Activated CD4-positive, alpha-beta T cell treated with anti-CD3 and anti-CD28 coated beads, Interleukin-2, amount 10 ng/mL, durations not matched to agents 7 days and 5 days (primary cell): Measurements from ENCODE around the gene BCL2. TPM values are rescaled to one million over a fixed set of nuclear protein-coding genes. Genes with fewer than 3 reads are reported as not detected.
A peak's percentile ranks its signal among the peaks of the same experiment; 100 is the strongest.
"Not testable (repeated sequence)": the region's sequence is repeated elsewhere in the genome, so short reads cannot be mapped to it uniquely, and the experiment has no call there.

Source experiments
- CTCF ChIA-PET: fragments of 350-600 bp; sonication (Branson Sonifier 250); formaldehyde crosslinking; loops from one replicate; lab custom pipeline; 2021; ENCODE audit warnings: antibody characterized with exemption; lab: Charles Lee
- POLR2A ChIA-PET: fragments of 350-600 bp; sonication (Branson Sonifier 250); formaldehyde crosslinking; loops from one replicate; lab custom pipeline; 2021; ENCODE audit warnings: antibody characterized with exemption; lab: Charles Lee
- DNase-seq: peaks from one replicate; pipeline ENCODE4 v3.0.0-alpha.2; 2020
- H3K27ac Mint-ChIP-seq: one replicate; pipeline ENCODE4 v1.8.0; 2021; ENCODE audit warnings: mild to moderate bottlenecking, moderate library complexity, mixed read lengths
- H3K27me3 Mint-ChIP-seq: one replicate; pipeline ENCODE4 v1.8.0; 2021; ENCODE audit warnings: mixed read lengths
- H3K36me3 Mint-ChIP-seq: one replicate; pipeline ENCODE4 v1.8.0; 2021; ENCODE audit warnings: low read depth, mixed read lengths
- H3K4me1 Mint-ChIP-seq: one replicate; pipeline ENCODE4 v1.8.0; 2021; ENCODE audit warnings: mixed read lengths
- H3K4me3 Mint-ChIP-seq: one replicate; pipeline ENCODE4 v1.8.0; 2021; ENCODE audit warnings: mild to moderate bottlenecking, moderate library complexity, mixed read lengths
- H3K9me3 Mint-ChIP-seq: one replicate; pipeline ENCODE4 v1.8.0; 2021; ENCODE audit warnings: mixed read lengths
- total RNA-seq, 2 experiments: library from RNA; stranded (reverse); gene quantifications; one replicate each; pipeline ENCODE4 v1.2.3, GENCODE V29; 2021

The BCL2 gene
- total RNA-seq, 2 experiments from 2014 or later = 113 to 119 TPM

- no peaks in the 10 kb centered on the region for H3K27me3 Mint-ChIP-seq
Measured at GRCh38 chr18:63240531-63241316, 78.8 kb downstream of the BCL2 start.

GRCh38 chr18:63238693-63239075, 80.9 kb downstream of the BCL2 start:
- peaks cover 84% of the 10 kb centered on the region for H3K36me3 Mint-ChIP-seq
- ChIA-PET CTCF (no interaction called here), POLR2A (no interaction called here)
- no peak for DNase-seq
- peaks cover 66% of the 10 kb centered on the region for H3K4me1 Mint-ChIP-seq
- peaks cover 19% of the 10 kb centered on the region for H3K9me3 Mint-ChIP-seq
- no peak overlapping the region for H3K27ac Mint-ChIP-seq
- no peak overlapping the region for H3K4me3 Mint-ChIP-seq
- no peaks in the 10 kb centered on the region for H3K27me3 Mint-ChIP-seq

More at GRCh38 chr18:63240531-63241316, 78.8 kb downstream of the BCL2 start:
- CTCF ChIA-PET = interaction anchor here (0.9 kb wide), 1 partner anchor 140 kb away, joined by 3 read pairs; no protein-coding TSS in a partner anchor
- Mint-ChIP-seq H3K9me3 (peaks cover 14% of the 10 kb centered on the region), H3K36me3 (peaks cover 88% of the 10 kb centered on the region), H3K27ac (no peak overlapping the region), H3K4me3 (no peak overlapping the region), H3K4me1 (peaks cover 55% of the 10 kb centered on the region)
- POLR2A ChIA-PET = no interaction called here
- DNase-seq = no peak

- H3K4me3 Mint-ChIP-seq = no peak overlapping the region
- H3K9me3 Mint-ChIP-seq = peaks cover 19% of the 10 kb centered on the region
- H3K4me1 Mint-ChIP-seq = peaks cover 69% of the 10 kb centered on the region
- DNase-seq = no peak
- ChIA-PET CTCF (interaction anchor here (1.8 kb wide), 1 partner anchor 13 kb away, joined by 7 read pairs; no protein-coding TSS in a partner anchor), POLR2A (no interaction called here)
- H3K27me3 Mint-ChIP-seq = no peaks in the 10 kb centered on the region
- peaks cover 86% of the 10 kb centered on the region for H3K36me3 Mint-ChIP-seq
- H3K27ac Mint-ChIP-seq = no peak overlapping the region
Measured at GRCh38 chr18:63237881-63238692, 81.5 kb downstream of the BCL2 start.

- Mint-ChIP-seq H3K27me3 (no peaks in the 10 kb centered on the region), H3K4me3 (no peak overlapping the region), H3K9me3 (peaks cover 19% of the 10 kb centered on the region), H3K36me3 (peaks cover 84% of the 10 kb centered on the region), H3K27ac (peak overlapping the region; percentile 80), H3K4me1 (peaks cover 71% of the 10 kb centered on the region)
- DNase-seq = no peak
- ChIA-PET POLR2A (no interaction called here), CTCF (interaction anchor here (1.8 kb wide), 1 partner anchor 12 kb away, joined by 7 read pairs; no protein-coding TSS in a partner anchor)
Measured at GRCh38 chr18:63236921-63237846, 82.4 kb downstream of the BCL2 start.

- no peak for DNase-seq
- Mint-ChIP-seq H3K27ac (peak overlapping the region; percentile 80), H3K36me3 (peaks cover 82% of the 10 kb centered on the region), H3K4me1 (peaks cover 69% of the 10 kb centered on the region), H3K9me3 (peaks cover 19% of the 10 kb centered on the region), H3K27me3 (no peaks in the 10 kb centered on the region), H3K4me3 (no peak overlapping the region)
- POLR2A ChIA-PET = no interaction called here
- CTCF ChIA-PET = interaction anchor here (1.8 kb wide), 1 partner anchor 12 kb away, joined by 7 read pairs; no protein-coding TSS in a partner anchor
Measured at GRCh38 chr18:63236406-63236805, 83.2 kb downstream of the BCL2 start.

GRCh38 chr18:63235920-63236319, 83.6 kb downstream of the BCL2 start:
- H3K4me3 Mint-ChIP-seq, CTCF ChIA-PET, POLR2A ChIA-PET, DNase-seq, H3K27me3 Mint-ChIP-seq: not testable (repeated sequence)
- peak overlapping the region; percentile 80 for H3K27ac Mint-ChIP-seq
- peaks cover 72% of the 10 kb centered on the region for H3K4me1 Mint-ChIP-seq
- peaks cover 19% of the 10 kb centered on the region for H3K9me3 Mint-ChIP-seq
- H3K36me3 Mint-ChIP-seq = peaks cover 83% of the 10 kb centered on the region

- H3K27me3 Mint-ChIP-seq = no peaks in the 10 kb centered on the region
- H3K36me3 Mint-ChIP-seq = peaks cover 79% of the 10 kb centered on the region
- H3K27ac Mint-ChIP-seq = peak overlapping the region; percentile 89
- peak overlapping the region; percentile 52 for H3K4me3 Mint-ChIP-seq
- POLR2A ChIA-PET = no interaction called here
- peaks cover 78% of the 10 kb centered on the region for H3K4me1 Mint-ChIP-seq
- H3K9me3 Mint-ChIP-seq = peaks cover 19% of the 10 kb centered on the region
- CTCF ChIA-PET = interaction anchor here (0.7 to 1.6 kb wide), 3 partner anchors 20 to 83 kb away, joined by 3 to 5 read pairs (median 3); no protein-coding TSS in a partner anchor
- DNase-seq = no peak
Measured at GRCh38 chr18:63234841-63235240, 84.7 kb downstream of the BCL2 start.

GRCh38 chr18:63234432-63234831, 85.1 kb downstream of the BCL2 start:
- Mint-ChIP-seq H3K27ac (peak overlapping the region; percentile 89), H3K4me3 (peak overlapping the region; percentile 52), H3K4me1 (peaks cover 82% of the 10 kb centered on the region), H3K36me3 (peaks cover 80% of the 10 kb centered on the region), H3K27me3 (no peaks in the 10 kb centered on the region), H3K9me3 (peaks cover 19% of the 10 kb centered on the region)
- no peak for DNase-seq
- CTCF ChIA-PET = interaction anchor here (0.7 to 1.6 kb wide), 3 partner anchors 20 to 83 kb away, joined by 3 to 5 read pairs (median 3); no protein-coding TSS in a partner anchor
- POLR2A ChIA-PET = no interaction called here

- H3K36me3 Mint-ChIP-seq = peaks cover 77% of the 10 kb centered on the region
- CTCF ChIA-PET = interaction anchor here (0.6 to 1.6 kb wide), 3 partner anchors 13 to 976 kb away, joined by 3 to 5 read pairs (median 3); no protein-coding TSS in a partner anchor
Measured at GRCh38 chr18:63233334-63233733, 86.2 kb downstream of the BCL2 start.

GRCh38 chr18:63232826-63233225, 86.7 kb downstream of the BCL2 start:
- Mint-ChIP-seq H3K27me3 (no peaks in the 10 kb centered on the region), H3K9me3 (peaks cover 19% of the 10 kb centered on the region), H3K4me3 (no peak overlapping the region), H3K27ac (no peak overlapping the region), H3K36me3 (peaks cover 77% of the 10 kb centered on the region), H3K4me1 (peaks cover 80% of the 10 kb centered on the region)
- ChIA-PET CTCF (interaction anchor here (0.8 kb wide), 1 partner anchor 13 kb away, joined by 3 read pairs; no protein-coding TSS in a partner anchor), POLR2A (no interaction called here)
- DNase-seq = no peak

More at GRCh38 chr18:63233334-63233733, 86.2 kb downstream of the BCL2 start:
- Mint-ChIP-seq H3K27me3 (no peaks in the 10 kb centered on the region), H3K9me3 (peaks cover 19% of the 10 kb centered on the region), H3K4me3 (no peak overlapping the region), H3K4me1 (peaks cover 79% of the 10 kb centered on the region), H3K27ac (no peak overlapping the region)
- POLR2A ChIA-PET = no interaction called here
- no peak for DNase-seq

- no peak for DNase-seq
- Mint-ChIP-seq H3K36me3 (peaks cover 78% of the 10 kb centered on the region), H3K4me1 (peaks cover 71% of the 10 kb centered on the region), H3K4me3 (peak overlapping the region; percentile 48), H3K27me3 (no peaks in the 10 kb centered on the region), H3K27ac (peak overlapping the region; percentile 73), H3K9me3 (peaks cover 4% of the 10 kb centered on the region)
- ChIA-PET CTCF (no interaction called here), POLR2A (no interaction called here)
Measured at GRCh38 chr18:63229971-63230370, 89.6 kb downstream of the BCL2 start.

- no peak for DNase-seq
- peaks cover 6% of the 10 kb centered on the region for H3K9me3 Mint-ChIP-seq
- H3K4me3 Mint-ChIP-seq = no peak overlapping the region
- peaks cover 80% of the 10 kb centered on the region for H3K36me3 Mint-ChIP-seq
- ChIA-PET CTCF (interaction anchor here (0.5 to 2.9 kb wide), 5 partner anchors 12 to 515 kb away, joined by 3 to 13 read pairs (median 3); no protein-coding TSS in a partner anchor), POLR2A (no interaction called here)
- H3K27me3 Mint-ChIP-seq = no peaks in the 10 kb centered on the region
- no peak overlapping the region for H3K27ac Mint-ChIP-seq
- peaks cover 74% of the 10 kb centered on the region for H3K4me1 Mint-ChIP-seq
Measured at GRCh38 chr18:63225434-63225833, 94.1 kb downstream of the BCL2 start.
